NCI-H1694 (cell line): ENCODE results near the gene MAGI3.
A peak's percentile ranks its signal among the peaks of the same experiment; 100 is the strongest.
"Not testable (repeated sequence)": the region's sequence is repeated elsewhere in the genome, so short reads cannot be mapped to it uniquely, and the experiment has no call there.

ENCODE experiments used
- DNase-seq: peaks from one replicate; lab custom pipeline; 2025; lab: John Stamatoyannopoulos, UW

The MAGI3 gene

DNA sequence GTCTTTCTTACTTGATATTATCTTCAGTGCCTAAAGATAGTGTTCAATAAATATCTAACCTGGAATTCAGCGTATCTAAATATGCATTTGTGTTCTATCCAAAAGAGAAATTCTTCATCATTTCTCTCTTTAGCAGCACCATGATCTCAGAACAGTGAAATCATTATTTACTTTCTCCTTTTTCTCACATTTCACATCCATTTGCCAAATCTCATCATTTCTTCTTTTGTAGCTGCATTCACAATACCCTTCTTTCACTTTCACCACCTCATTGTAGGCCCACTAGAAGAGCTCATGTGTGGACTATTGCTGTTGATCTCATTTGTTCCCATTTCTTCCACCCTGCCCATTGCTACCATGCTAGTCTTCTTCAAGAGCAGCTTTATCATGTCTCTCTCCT is 191.0 kb downstream of the MAGI3 start:
- no peak for DNase-seq

DNA sequence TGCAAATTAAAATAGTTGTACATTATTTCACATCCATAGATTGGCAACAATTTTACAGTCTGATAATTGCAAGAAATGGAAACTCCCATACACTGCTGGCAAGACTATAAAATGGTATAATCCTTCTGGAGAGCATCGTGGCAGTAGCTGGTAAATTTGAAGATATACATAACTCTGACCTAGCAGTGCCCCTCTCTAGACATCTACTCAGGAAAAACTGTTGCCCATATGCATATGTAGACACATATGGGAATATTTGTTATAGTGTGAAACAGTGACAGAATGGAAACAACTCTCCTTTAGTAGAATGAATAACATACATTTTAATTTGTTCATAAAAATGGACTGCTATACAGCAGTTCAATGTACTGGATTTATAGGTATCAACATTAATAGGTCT is 191.8 kb downstream of the MAGI3 start:
- DNase-seq = no peak

DNA sequence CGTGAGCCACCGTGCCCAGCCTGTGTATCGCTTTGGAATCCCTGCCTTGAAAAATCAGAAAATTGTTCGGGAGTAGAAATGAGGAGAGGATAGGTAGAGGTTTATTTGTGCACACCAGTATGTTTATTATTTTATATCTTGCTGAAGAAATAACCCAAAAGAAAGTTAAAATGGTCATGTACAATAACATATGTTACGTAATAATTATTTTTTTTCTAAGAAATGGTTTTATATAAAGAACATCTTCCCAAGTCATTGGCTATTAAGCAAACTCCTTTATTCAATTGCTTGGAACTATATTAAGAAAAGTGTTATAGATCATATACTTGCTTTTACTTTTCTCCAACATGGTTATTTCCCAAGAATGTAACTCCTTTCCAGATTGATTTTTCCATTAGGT is 197.2 kb downstream of the MAGI3 start:
- no peak for DNase-seq

DNA sequence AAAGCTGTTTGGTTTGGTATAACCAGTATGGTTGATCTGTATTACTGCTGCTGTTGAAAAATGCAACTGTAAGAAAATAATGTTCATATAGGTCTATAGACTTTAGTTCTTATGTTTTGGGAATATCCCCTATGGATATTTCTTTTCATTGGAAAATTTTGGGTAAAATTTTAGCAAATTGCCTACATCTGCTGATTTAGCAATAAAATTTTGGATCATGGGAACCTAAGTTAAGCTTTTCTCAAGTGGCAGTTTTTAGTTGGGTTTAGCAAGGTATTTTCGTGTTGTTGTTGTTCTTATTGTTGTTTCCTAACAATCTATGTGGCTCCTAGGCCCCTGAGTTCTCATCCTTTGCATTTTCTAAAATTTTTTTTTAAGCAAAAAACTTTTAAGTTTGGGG is 201.9 kb downstream of the MAGI3 start:
- DNase-seq = no peak

DNA sequence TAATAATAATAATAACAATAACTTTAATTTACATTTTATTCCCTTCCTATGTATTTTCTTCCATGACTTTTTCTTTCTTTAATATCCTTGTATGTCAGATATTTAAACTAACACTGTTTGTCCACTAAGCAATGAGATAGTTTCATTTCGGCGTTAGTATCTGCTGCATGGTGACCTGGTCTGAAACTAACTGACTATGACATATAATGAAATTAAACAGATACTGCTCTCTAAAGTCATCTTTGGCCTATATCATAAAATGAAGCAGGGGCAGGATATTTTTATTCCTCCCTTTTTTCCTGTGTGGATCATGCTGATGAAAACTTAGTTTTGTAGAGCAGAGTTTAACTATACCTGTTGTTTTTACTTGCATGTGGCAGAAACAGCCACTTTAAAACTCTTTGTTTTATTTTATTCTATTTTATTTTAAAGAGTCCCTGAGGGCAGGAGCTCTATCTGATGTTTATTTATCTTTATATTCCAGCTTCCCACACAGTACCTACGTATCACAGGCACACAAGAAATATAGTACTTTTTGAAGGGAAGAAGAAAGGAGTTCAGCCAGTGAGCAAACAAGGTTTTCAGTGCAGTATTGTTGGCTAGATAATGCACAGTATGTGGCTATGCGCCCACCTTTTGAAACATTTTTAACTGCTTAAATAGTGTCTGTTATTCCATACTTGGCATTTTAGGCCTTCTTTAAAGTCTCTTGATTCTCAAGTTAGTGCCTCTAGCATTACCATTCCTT is 203.4 kb downstream of the MAGI3 start:
- DNase-seq = no peak

DNA sequence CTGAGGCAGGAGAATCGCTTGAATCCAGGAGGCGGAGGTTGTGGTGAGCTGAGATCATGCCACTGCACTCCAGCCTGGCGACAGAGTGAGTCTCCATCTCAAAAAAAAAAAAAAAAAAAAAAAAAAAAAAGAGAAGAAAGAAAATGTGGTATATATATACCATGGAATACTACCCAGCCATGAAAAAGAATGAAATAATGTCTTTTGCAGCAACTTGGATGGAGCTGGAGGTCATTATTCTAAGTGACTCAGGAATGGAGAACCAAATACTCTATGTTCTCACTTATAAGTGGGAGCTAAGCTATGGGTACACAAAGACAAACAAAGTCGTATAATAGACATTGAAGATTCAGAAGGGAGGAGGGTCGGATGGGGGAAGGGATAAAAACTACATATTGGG is 214.2 kb downstream of the MAGI3 start:
- not testable (repeated sequence) for DNase-seq

DNA sequence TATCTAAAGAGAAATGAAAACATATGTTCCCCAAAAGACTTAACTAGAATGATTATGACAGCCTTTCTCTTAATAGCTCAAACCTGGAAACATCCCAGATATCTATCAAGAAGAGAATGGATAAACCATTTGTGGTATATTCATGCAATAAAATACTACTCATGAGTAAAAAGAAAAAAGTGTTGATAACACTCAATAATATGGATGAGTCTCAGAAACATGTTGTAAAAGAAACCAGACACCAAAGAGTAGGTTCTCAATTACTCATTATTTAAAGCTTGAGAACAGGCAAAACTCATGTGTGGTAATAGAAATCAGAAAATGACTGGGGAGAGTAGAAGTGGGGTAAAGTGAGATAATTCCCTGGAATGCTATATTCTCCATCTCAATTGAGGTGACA is 214.8 kb downstream of the MAGI3 start:
- DNase-seq = no peak

DNA sequence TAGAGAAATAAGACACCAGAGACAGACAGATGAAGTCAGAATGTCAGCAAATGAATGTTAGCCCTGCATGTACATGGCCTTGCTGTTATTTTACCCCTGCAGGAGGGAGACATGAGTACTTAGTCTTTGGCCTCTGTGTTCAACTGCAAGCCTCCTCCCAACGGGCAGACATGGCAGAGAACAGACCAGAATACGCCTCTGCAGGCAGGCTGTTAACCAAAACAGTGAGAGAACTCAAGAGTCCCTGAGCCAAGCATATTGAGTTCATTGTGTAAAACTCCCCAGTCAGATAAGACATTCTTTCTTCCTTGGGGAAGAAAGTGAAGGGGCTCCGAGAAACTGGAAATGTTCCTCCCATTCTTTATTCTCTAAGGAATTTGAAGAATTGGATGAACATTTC is 218.1 kb downstream of the MAGI3 start:
- no peak for DNase-seq

DNA sequence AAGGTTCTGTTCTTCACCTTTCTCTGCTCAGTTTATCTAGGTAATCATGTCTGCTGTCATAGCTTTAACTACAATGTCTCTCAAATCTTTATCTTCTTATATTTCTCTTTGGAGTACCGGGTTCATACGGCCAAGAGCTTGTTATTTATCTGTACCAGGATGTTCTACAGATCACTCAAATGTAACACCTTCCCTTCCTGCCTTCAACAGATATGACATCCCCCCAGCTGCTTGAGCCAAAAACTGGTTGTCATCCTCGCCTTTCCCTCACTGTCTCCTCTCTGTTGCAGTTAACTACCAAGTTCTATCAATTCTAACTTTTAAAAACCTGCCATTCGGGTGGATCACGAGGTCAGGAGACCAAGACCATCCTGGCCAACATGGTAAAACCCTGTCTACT is 220.1 kb downstream of the MAGI3 start:
- DNase-seq = no peak

DNA sequence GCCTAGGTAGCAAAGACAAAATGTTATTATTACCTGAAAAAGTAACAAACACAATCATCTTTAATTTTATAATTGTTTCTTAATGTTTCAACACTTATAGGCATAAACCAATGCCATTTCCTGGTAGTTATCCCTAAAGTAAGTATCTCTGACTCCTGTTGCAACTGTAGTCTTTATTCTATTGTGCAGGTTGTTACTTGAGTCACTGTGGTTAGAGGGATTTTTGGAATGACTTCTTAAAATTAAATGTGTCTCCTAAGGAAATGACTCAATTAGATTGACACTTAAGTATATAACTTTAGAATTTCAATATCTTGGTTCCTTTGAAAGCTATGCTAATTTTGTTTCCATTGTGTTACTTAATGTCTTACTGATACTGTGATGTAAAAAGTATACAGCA is 225.1 kb downstream of the MAGI3 start:
- DNase-seq = no peak

DNA sequence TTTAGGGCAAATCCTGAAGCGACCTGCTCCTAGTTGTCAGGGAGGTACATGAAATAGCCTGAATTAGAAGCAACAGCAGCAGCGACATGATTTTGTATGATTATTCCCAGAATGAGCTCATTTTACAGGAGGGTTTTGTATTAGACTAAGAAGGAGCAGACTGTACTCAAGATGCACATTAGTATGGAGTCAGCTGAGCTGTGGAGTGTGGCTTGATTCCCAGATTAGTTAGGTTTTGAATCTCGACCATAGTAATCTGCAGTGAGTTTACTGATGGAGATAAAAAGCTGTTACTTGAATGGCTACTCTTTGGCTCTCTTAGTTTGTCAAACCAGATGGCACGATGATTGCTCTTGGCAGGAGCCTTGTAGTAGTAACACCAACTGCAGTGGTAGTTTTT is 225.8 kb downstream of the MAGI3 start:
- DNase-seq = peak; percentile 87

DNA sequence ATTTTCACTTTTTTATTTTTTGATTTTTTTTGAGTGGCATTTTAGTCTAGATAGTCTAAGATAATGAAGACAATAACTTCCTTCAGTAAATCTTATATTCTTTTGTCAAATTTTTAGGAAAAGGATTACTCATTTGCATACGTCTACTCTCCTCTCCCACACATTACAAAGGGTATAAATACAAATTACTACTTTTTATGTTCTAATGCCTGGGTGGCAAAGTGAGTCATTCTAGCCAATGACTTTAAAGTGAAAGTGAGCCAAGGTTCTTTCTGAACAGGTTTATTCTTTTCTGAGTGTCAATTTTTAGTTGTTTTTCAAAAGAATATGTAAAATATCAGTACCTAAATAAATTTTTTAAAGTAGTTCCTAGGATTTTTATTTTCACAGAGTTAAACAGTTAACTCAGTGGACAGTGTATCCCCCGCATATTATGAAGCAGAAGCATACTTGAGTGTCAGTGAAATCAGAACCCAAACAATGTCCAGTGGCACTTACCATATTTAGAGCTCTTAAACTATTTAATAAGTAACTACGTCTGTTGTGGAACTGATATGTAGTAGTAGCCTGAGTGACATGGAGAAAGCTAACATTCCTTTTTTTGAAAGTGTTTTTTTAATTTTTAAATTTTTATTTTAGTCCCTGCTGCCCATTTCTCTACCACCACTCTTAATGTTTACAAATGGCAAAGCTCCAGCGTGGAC is 227.3 kb downstream of the MAGI3 start:
- DNase-seq = no peak

DNA sequence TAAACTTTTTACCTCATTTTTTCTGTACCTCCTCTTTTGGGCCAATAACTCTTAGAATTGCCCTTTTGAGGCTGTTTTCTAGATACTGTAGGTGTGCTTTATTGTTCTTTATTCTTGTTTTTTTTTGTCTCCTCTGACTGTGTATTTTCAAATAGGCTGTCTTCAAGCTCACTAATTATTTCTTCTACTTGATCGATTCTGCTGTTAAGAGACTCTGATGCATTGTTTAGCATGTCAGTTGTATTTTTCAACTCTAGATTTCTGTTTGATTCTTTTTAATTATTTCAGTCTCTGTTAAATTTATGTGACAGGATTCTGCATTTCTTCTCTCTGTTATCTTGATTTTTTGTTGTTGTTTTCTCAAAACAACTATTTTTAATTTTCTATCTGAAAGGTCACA is 238.7 kb downstream of the MAGI3 start:
- DNase-seq = no peak

DNA sequence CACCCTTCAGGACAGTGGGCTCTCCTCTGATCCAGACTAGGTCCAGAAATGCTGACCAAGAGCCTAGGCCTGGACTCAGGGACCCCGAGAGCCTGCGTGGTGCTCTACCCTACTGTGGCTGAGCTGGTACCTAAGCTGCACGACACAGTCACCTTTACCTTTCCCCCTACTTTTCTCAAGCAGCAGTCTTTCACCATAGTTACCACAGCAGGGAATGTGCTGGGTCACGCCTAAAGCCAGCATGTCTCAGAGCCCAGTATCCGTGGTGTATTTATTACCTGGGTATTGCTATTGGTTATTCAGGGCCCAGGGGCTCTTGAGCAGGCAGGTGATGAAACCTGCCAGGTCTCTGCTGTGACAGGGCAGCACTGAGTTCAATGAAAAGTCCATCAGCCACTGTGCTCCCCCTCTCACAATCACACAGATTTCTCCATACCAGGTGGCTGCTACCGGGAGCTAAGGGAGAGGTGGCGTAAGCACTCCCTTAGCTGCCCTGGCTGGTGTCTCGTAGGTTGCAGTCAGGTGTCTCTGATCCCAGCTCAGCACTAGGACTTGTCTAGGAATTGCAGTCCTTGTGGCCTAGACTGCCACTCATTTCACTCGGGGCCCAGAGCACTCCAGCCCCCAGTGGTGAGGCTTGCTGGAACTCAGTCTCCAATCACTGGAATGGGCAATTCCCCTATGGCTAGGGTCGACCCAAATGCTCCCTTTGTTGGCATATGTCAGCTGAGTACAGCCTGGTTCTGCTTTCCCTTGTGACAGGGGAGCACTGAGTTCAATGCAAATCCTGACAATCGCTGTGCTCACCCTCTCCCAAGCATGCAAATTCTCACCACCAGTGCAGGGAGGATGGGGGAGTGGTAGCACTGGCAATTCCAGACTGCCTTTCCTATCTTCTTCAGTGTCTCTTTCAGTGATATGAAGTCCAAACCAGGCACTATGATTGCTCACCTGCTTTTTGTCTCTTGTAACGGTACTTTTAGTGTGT is 240.3 kb downstream of the MAGI3 start:
- DNase-seq = no peak

DNA sequence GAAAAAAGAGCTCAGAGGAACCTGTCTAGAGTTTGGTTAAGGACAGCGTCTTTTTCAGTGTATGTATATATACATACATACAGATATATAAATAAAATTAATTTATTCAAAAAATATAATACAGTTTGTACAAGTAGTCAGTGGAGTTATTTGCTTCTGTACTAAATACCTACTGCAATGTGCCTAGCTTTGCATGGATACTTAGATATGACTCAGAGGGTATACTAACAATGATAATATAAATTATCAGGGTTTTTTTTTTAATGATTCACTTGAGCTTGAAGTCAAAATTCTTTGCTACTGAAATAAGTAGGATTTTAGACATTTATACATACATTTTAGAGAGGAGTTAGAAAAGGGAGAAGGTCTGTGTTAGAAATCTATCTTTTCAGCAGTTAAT is 251.1 kb downstream of the MAGI3 start:
- no peak for DNase-seq

DNA sequence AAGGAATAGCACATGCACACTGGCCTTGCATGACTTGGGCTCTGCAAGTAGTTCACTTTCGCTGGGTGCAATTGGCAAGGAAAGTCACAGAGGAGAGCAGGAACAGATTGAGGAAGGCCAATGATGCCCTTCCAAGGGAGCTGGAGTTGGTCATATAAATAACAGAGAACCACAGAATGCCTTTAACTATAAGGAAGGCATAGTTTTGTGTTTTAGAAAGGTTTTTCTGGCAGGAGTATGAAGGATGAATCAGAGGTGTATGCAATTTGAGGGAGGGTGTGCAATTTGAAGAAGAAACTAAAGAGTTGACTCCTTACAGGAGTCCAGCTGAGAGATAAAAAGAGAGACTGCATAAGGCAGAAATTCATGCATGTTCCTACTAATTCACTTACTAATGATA is 256.8 kb downstream of the MAGI3 start:
- DNase-seq = no peak

DNA sequence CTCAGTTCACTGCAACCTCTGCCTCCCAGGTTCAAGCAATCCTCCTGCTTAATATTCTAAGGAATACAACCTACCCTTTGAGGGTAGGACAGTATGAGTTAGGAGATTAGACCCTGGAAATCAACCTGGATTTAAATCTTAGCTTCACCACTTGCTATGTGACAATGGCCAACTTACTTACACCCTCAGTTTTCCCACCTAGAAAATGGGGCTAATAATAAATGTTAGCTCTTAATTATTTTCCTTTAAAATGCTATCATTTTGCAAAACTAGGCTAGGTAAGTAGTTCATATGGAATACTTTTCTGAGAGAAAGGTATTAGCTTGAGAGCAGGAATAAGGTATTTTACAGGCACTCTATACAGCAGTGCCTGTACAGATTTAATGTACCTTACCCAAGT is 258.2 kb downstream of the MAGI3 start:
- DNase-seq = no peak

DNA sequence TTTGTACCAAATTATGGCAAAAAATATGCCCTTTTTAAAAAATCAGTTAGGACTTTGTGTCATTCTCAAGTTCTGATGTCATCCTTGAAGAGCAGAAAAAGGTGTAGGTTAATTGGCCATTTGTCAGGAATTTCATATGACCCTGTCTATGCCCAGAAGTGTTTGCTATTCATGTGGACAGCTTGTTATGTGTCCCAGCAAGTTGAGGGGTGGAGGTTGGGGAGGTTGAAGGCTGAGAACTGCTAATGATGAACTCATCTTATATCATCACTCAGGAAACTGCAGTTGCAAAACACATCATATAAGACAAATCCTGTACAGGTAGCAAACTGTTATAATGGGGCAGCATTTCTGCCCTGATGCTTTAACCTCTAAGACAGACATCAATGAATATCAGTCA is 262.5 kb downstream of the MAGI3 start:
- DNase-seq = no peak

DNA sequence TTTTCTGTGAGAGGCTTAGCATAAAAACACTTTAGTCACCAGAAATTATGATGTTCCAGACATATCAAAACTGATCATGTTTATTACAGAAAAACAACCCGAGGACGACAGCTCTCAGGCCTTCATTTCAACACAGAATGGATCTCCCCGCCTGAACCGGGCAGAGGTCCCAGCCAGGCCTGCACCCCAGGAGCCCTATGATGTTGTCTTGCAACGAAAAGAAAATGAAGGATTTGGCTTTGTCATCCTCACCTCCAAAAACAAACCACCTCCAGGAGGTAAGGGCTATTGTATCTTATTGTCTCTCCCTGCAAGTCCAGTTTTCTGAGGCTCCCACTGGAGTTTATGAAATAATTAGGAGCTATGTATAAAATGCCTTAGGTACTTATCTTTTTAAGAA is 263.4 kb downstream of the MAGI3 start:
- DNase-seq = no peak

DNA sequence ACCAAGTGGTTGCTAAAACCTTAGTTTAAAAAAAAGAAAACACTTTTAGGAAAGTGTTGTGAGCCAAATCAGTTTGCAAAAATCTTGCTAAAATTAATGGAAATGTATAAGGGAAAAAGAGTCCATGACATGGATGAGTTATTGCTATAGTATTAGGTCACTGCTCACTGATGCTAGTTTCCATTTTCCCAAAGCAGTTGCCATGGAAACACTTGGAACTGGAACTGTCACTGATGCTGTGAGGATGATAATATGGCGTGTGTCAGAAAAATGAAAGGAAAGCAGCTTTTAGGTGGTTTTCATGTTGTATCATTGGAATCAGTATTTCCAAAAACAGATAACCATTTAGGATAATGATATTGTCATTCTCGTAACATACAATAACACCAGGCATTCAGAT is 264.6 kb downstream of the MAGI3 start:
- DNase-seq = no peak

DNA sequence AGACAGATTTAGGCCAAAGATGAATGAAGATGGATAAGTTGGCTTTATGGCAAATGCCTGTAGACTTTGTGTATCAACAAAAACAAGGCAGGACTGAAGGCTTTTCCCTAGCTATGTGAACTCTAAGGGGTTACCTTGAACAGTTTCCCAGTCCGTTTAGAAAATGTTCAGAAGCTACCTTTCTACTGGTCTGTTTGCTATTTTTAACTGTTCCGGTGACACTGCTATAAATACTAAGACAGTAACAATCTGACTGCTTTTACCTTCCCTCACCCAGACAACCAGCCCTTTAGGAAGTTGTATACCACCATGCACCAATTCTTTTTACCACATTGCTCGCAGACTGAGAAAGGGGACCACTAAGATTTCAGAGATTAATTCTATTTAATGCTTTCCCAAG is 266.8 kb downstream of the MAGI3 start:
- DNase-seq = no peak

DNA sequence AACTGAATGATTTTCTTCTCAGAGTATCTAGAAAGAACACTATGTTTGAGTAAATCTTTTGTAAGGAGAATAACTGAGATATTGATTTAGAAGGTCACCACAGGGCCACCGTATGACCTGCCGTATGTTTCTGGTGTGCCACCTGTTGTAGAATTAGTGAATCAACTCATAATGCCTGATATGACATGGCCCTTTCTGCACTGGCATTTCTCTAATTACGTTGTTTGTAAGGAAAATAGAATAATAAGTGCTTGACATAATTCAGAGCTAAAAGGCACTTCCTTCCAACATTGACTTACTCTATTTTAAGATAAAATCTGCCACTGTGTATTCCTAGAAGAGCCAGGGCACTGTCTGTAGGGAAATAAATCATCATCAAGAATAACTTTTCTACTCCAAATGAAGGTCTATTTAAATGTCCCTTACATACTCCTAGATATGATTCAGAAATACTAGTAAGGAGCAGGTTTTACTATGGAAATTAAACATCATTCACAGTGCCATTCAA is 267.3 kb downstream of the MAGI3 start:
- DNase-seq = no peak

DNA sequence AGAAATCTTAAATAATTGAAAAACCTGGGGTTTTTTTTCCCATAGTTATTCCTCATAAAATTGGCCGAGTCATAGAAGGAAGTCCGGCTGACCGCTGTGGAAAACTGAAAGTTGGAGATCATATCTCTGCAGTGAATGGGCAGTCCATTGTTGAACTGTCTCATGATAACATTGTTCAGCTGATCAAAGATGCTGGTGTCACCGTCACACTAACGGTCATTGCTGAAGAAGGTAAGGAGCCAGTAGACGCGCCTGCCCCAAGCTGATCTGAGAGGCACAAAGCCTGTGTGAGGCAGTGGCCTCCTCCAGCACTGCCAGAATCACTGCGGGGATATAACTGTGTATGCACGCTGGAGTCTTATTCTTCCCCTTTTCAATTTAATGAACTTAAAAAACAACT is 268.7 kb downstream of the MAGI3 start:
- DNase-seq = no peak
